Skeletal muscle satellite cell (primary cell): Measurements from ENCODE around the gene SV2C.
"Not testable (repeated sequence)": the region's sequence is repeated elsewhere in the genome, so short reads cannot be mapped to it uniquely, and the experiment has no call there.

Experiments
- H3K27me3 ChIP-seq: 2 replicates; pipeline ENCODE4 v1.7.0; 2013; ENCODE audit warnings: low read length; ENCODE audit not compliant: control insufficient read depth, insufficient read depth
- H3K36me3 ChIP-seq: 2 replicates; pipeline ENCODE4 v1.7.0; 2013; ENCODE audit warnings: mild to moderate bottlenecking, control low read depth, low read length; ENCODE audit not compliant: insufficient read depth
- H3K4me1 ChIP-seq: 2 replicates; pipeline ENCODE4 v1.7.0; 2013; ENCODE audit warnings: low read length; ENCODE audit not compliant: control insufficient read depth, insufficient read depth
- H3K4me2 ChIP-seq: 2 replicates; pipeline ENCODE4 v1.7.0; 2013; ENCODE audit warnings: mild to moderate bottlenecking, low read length
- H3K4me3 ChIP-seq: 2 replicates; pipeline ENCODE4 v1.7.0; 2013; ENCODE audit warnings: low read length
- H3K9ac ChIP-seq: 2 replicates; pipeline ENCODE4 v1.7.0; 2013; ENCODE audit warnings: mild to moderate bottlenecking, low read depth, low read length, moderate library complexity
- H3K9me3 ChIP-seq: replicated peaks from 2 replicates; pipeline ENCODE4 v1.7.0; 2013; ENCODE audit warnings: mild to moderate bottlenecking, control low read depth, low read length

SV2C gene

DNA sequence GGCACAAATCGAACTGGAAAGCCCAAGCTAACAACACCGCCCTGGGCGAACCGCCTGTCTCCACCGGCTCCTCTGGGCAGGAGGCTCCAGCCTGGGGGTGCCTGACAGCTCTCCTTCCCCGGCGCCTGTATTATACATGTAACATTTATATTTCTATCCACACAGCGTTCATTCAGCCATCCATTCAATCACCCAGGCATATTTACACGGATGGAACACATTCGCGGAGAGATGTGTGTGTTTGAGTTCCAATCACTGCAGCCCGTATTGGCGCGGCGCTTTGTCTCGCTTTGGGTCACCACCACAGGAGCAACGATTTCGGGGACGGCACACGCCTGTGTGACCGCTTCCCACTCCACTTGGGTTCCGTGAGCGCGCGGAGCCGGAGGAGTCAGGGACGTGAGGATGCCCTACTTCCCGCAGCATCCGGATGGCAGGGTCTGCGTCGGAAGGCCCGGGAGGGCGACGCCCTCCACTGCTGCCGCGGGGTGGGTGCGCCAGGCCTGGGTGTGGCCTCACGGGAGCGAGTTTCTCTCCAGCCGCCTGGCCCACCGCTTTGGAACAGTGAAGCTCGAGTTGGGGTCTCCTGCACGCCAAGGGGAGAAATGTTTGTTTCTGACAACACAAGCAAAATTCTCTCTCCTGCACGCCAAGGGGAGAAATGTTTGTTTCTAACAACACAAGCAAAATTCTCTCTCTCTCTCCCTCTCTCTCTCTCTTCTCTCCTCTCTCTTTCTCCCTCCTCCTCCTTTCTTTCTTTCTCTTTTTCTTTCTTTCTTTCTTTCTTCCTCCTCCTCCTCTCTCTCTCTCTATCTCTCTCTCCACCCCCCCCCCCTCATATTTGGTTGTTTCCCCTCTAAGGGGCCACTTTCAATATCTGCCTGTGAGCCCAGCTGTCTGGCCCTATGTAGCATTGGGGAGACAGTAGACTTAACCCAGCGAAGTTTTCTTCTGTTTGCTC is 1.1 kb upstream of the SV2C start:
- H3K9me3 ChIP-seq: no peaks in the 10 kb centered on the region
- no peaks in the 10 kb centered on the region for H3K36me3 ChIP-seq
- H3K4me1 ChIP-seq: no peaks in the 10 kb centered on the region
- no peak overlapping the region for H3K4me3 ChIP-seq
- peak overlapping the region; percentile 15 for H3K4me2 ChIP-seq
- peaks cover 56% of the 10 kb centered on the region for H3K27me3 ChIP-seq
- H3K9ac ChIP-seq: no peak overlapping the region

DNA sequence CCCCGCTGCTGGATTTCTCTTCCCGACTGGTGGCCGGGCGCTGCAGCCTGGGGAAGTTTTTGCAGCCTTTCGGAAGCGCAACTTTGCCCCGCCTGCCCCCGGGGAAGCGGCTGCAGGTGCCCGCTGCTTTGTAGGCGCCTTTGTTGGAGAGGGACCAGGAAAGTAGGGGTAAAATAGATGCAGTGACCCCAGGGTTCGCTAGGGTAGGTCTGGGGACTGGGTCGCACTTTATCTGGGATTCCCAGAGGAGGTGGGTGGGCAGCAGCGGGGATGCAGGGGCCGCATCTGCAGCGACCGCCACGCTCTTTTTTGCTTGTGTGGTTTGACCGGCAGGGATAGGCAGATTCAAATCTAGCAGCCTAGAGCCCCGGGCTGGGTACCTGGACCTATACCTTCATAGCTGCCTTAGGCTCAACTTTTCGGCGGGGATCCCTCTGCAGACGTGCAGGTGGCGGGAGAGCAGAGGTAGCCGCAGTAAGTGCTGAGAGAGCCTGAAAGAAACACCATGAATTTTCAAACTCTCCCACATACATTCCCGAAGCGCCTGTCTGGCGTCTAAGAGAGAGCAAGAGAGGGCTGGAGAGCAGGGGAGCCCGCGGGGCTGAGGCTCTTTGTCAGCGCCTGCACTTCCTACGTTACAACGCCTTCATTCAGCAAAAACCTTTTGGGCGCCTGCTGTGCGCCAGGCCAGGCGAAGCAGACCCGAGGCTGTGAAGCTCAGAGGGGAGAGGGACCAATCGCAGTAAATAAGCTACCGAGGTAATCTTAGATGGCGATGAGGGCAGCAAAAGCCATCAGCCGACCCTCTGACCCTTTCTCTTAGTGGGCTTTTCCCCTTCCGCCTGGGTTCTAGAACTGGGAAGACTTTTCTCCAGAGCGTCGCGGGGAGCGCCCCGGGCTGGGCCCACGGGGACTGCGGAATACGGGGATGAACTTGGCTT is 642 bp downstream of the SV2C start:
- no peak overlapping the region for H3K9ac ChIP-seq
- no peaks in the 10 kb centered on the region for H3K36me3 ChIP-seq
- H3K4me2 ChIP-seq: peak overlapping the region; percentile 47
- peaks cover 56% of the 10 kb centered on the region for H3K27me3 ChIP-seq
- H3K9me3 ChIP-seq: no peaks in the 10 kb centered on the region
- H3K4me3 ChIP-seq: no peak overlapping the region
- H3K4me1 ChIP-seq: no peaks in the 10 kb centered on the region

DNA sequence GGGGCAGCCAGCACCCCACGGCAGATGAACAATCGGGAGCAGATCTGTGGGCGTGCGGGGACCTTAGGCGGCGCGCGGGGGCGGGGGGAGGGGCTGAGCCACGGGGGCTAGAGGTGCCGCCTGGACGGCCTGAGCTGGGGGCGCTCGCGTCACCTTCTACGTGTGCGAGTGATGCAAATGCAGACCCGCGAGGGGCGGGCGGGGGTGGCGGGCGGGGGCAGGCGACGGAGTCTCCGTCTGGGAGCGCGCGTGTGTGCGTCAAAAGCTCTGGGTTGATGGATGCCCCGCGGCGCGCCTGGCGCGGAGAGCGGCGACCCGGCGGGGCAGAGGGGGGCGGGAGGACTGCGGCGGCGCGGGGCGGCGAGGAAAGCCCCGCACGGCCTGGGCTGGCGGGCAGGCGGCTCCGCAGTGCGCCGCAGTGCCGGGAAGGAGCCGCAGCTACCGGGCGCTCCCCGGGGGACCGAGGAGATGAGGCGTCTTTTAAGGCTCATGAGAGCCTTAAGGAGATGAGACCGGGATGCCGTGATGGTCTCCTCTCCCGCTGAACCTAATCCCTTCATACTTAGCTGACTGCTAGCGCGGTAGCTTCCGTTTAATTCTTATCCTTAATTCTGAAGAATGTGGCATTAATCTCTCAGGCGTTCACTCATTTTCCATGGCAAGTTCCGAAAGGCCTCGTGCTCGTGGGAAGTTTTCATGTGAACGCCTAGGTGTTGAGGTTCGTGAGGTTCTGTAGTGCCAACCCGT is 1.5 kb downstream of the SV2C start:
- H3K4me3 ChIP-seq: no peak overlapping the region
- H3K4me2 ChIP-seq: no peak overlapping the region
- H3K9me3 ChIP-seq: no peaks in the 10 kb centered on the region
- no peaks in the 10 kb centered on the region for H3K4me1 ChIP-seq
- H3K9ac ChIP-seq: no peak overlapping the region
- peaks cover 54% of the 10 kb centered on the region for H3K27me3 ChIP-seq
- H3K36me3 ChIP-seq: no peaks in the 10 kb centered on the region

DNA sequence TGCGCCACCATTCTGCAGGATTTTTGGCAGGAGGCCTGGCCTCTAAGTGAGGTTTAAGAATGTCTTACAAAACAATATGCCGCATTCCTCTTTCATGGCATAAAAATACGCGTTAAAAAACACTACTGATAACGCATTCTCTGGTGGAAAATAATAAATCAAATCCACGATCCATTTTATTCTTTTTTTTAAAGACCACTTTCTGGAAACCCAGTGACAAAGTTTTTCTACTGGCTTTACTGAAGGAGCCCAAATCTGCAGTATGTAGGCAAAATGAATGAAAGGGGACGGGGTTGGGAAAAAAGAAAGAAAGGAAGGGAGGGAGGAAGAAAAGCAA is 2.0 kb downstream of the SV2C start:
- Histone ChIP-seq H3K4me1 (no peaks in the 10 kb centered on the region), H3K4me2 (no peak overlapping the region), H3K4me3 (no peak overlapping the region), H3K27me3 (peaks cover 52% of the 10 kb centered on the region), H3K9me3 (no peaks in the 10 kb centered on the region), H3K9ac (no peak overlapping the region), H3K36me3 (no peaks in the 10 kb centered on the region)

DNA sequence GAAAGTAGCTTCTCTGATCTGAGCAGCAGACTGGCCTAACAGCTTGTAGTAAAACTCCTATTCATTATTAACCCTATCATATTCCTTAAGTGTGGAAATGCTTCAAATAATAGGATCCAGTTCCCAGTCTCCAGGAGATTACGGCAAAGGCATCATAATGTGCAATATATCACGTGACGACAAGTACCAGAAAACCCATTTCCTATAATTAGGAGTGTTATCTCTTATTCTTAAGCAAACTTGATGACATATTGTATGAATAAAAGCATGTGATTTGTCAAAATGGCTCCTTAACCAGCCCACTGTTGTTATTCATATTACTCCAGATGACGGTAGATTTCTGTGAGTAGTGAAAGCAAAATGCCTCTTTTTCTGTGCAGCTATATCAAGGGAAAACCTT is 2.9 kb downstream of the SV2C start:
- no peak overlapping the region for H3K4me2 ChIP-seq
- no peaks in the 10 kb centered on the region for H3K9me3 ChIP-seq
- no peaks in the 10 kb centered on the region for H3K36me3 ChIP-seq
- H3K4me1 ChIP-seq: no peaks in the 10 kb centered on the region
- H3K4me3 ChIP-seq: no peak overlapping the region
- no peak overlapping the region for H3K9ac ChIP-seq
- peaks cover 45% of the 10 kb centered on the region for H3K27me3 ChIP-seq

DNA sequence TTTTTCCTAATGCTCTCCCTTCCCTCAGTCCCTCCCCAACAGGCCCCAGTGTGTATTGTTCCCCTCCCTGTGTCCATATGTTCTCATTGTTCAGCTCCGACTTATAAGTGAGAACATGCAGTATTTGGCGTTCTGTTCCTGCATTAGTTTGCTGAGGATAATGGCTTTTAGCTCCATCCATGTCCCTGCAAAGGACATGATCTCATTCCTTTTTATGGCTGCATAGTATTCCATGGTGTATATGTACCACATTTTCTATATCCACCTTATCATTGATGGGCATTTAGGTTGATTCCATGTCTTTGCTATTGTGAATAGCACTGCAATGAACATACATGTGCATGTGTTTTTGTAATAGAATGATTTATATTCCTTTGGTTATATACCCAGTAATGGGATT is 6.0 kb downstream of the SV2C start:
- not testable (repeated sequence) for H3K4me1 ChIP-seq, H3K4me2 ChIP-seq, H3K4me3 ChIP-seq, H3K36me3 ChIP-seq, H3K9me3 ChIP-seq, H3K9ac ChIP-seq
- H3K27me3 ChIP-seq: peaks cover 18% of the 10 kb centered on the region

DNA sequence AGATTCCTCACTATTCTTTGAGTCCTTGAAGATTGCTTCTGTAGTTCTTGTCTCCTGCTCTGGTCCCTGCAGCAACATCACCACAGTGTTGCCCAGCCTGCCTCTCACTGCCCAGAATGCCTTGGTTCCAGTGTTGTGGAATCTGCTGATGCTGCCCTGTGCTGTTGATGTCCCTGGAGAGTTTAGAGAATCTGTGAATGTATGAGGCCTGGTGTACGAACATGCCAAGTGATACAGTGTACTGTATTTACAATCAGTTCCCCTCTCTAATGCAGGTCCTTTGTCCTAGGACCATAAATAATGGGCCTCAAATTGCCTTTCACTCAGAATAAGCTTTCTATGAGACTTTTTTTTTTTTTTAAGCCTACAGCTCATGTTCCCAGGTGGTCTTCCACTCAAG is 8.2 kb downstream of the SV2C start:
- Histone ChIP-seq H3K9ac (no peak overlapping the region), H3K4me1 (no peaks in the 10 kb centered on the region), H3K9me3 (no peaks in the 10 kb centered on the region), H3K27me3 (peaks cover under 1% of the 10 kb centered on the region), H3K4me3 (no peak overlapping the region), H3K36me3 (no peaks in the 10 kb centered on the region), H3K4me2 (no peak overlapping the region)

DNA sequence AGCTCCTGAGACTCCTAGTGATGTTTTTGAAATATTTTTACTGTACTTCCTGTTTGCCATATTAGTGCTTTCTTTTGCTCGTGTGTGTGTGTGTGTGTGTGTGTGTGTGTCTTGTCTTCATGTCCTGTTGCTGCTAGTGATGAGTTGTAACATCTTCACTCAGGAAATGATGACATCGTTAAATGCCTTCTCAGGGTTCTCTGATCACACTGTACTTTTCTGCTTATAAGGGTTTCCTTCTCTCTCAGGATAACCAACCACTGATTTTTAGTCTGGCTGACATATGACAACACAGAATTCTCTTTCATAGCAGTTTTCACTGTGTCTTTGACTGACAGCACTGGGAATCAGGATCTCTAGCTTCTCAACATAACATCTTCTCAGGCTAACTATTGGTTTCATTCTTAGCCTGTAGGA is 16.1 kb downstream of the SV2C start:
- no peaks in the 10 kb centered on the region for H3K4me1 ChIP-seq
- no peaks in the 10 kb centered on the region for H3K27me3 ChIP-seq
- no peak overlapping the region for H3K4me2 ChIP-seq
- H3K36me3 ChIP-seq: no peaks in the 10 kb centered on the region
- no peak overlapping the region for H3K4me3 ChIP-seq
- no peak overlapping the region for H3K9ac ChIP-seq
- no peaks in the 10 kb centered on the region for H3K9me3 ChIP-seq

DNA sequence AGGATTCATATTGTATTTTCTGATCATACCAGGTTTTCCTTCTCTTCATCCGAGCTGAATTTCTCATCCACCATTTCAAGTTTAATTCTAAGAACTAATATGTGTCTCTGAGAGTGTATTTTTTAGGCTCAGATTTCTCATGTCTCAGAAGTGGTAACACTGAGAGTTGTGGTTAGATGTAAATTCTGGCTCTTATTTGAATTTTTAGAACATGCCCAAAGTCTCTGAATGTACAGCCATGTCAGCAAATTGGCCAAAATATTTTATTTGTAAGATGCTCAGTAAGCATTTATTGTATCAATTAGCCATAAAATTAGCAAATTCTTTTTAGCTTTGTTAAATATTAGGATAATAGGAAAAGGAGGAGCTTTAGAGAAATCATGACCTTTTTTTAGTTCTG is 16.6 kb downstream of the SV2C start:
- Histone ChIP-seq H3K4me3 (no peak overlapping the region), H3K9me3 (no peaks in the 10 kb centered on the region), H3K36me3 (no peaks in the 10 kb centered on the region), H3K9ac (no peak overlapping the region), H3K4me2 (no peak overlapping the region), H3K4me1 (no peaks in the 10 kb centered on the region), H3K27me3 (no peaks in the 10 kb centered on the region)

DNA sequence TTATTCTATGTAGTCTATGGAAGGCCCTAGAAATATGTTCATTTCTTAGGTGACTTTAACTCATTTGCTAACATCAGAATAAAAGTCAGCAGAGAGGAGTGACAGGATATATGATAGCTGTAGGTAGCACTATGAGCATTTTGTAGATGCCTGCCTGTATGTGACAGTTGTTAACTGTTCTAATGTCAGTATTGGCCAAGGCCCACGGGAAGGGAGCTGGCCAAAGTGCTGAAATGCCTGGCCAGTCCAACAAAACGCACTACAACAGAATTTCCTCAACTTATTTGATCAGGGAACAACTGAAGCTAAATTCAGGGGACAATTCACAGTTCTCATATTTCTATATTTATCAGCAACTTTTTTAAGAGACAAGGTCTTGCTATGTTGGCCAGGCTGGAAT is 20.8 kb downstream of the SV2C start:
- Histone ChIP-seq H3K4me1 (no peaks in the 10 kb centered on the region), H3K9me3 (no peaks in the 10 kb centered on the region), H3K36me3 (no peaks in the 10 kb centered on the region), H3K4me3 (no peak overlapping the region), H3K9ac (no peak overlapping the region), H3K4me2 (no peak overlapping the region), H3K27me3 (no peaks in the 10 kb centered on the region)

DNA sequence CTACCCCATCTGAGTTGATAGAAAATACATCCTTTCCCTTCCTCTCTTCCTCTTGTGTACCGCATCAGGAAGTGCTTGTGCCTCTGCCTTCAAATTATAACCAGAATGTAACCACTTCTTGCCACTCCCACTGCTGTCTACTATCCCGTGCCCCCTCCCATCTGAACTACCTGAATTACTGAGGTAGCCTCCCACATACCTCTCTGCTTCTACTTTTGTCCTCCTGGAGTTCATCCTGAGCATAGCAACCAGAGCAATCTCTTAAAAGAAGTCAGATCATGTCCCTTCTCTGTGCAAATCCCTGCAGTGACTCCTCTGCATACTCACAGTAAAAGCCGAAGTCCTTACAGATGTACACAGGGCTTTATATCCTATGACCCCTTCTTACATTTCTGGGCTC is 23.0 kb downstream of the SV2C start:
- no peak overlapping the region for H3K9ac ChIP-seq

More for the DNA sequence above, 23.0 kb downstream of the SV2C start:
- no peaks in the 10 kb centered on the region for H3K9me3 ChIP-seq
- H3K36me3 ChIP-seq: no peaks in the 10 kb centered on the region
- H3K4me3 ChIP-seq: no peak overlapping the region
- H3K4me1 ChIP-seq: no peaks in the 10 kb centered on the region
- H3K27me3 ChIP-seq: no peaks in the 10 kb centered on the region
- no peak overlapping the region for H3K4me2 ChIP-seq
